PFSK-1 (cell line): Measurements from ENCODE around the gene AP3S1.

Source experiments
- FOXP2 ChIP-seq: optimal IDR thresholded peaks from 2 replicates; pipeline ENCODE3; 2011; ENCODE audit warnings: borderline replicate concordance, control low read depth, inconsistent platforms; ENCODE audit not compliant: insufficient read depth; ENCODE audit errors: extremely low read length, extremely low read depth
- POLR2AphosphoS5 ChIP-seq: IDR thresholded peaks from 2 replicates; pipeline ENCODE4 v1.6.1; 2012; ENCODE audit warnings: low read depth, mild to moderate bottlenecking, control low read depth, low read length, moderate library complexity
- SIN3A ChIP-seq: IDR thresholded peaks from 2 replicates; pipeline ENCODE4 v1.6.1; 2012; ENCODE audit warnings: mild to moderate bottlenecking, low read length, moderate library complexity, borderline replicate concordance; ENCODE audit not compliant: insufficient read depth
- TAF1 ChIP-seq: IDR thresholded peaks from 2 replicates; pipeline ENCODE4 v1.6.1; 2012; ENCODE audit warnings: low read length, control low read depth, borderline replicate concordance; ENCODE audit not compliant: insufficient read depth
- TF ChIP-seq, protein P1 (sequence below), 2 experiments: IDR thresholded peaks; 2 replicates each; pipeline versions ENCODE4 v1.6.1 to v1.8.0; 2011 to 2012; ENCODE audit warnings: low read depth in 2 of 2, low read length in 2 of 2, control low read depth in 1 of 2, inconsistent platforms in 1 of 2, mild to moderate bottlenecking in 1 of 2, moderate library complexity in 1 of 2; ENCODE audit not compliant: insufficient read depth in 1 of 2

GRCh38 chr5:115936031-115936430 lies 94.3 kb downstream of the AP3S1 start:
- TF ChIP-seq, protein P1, sequence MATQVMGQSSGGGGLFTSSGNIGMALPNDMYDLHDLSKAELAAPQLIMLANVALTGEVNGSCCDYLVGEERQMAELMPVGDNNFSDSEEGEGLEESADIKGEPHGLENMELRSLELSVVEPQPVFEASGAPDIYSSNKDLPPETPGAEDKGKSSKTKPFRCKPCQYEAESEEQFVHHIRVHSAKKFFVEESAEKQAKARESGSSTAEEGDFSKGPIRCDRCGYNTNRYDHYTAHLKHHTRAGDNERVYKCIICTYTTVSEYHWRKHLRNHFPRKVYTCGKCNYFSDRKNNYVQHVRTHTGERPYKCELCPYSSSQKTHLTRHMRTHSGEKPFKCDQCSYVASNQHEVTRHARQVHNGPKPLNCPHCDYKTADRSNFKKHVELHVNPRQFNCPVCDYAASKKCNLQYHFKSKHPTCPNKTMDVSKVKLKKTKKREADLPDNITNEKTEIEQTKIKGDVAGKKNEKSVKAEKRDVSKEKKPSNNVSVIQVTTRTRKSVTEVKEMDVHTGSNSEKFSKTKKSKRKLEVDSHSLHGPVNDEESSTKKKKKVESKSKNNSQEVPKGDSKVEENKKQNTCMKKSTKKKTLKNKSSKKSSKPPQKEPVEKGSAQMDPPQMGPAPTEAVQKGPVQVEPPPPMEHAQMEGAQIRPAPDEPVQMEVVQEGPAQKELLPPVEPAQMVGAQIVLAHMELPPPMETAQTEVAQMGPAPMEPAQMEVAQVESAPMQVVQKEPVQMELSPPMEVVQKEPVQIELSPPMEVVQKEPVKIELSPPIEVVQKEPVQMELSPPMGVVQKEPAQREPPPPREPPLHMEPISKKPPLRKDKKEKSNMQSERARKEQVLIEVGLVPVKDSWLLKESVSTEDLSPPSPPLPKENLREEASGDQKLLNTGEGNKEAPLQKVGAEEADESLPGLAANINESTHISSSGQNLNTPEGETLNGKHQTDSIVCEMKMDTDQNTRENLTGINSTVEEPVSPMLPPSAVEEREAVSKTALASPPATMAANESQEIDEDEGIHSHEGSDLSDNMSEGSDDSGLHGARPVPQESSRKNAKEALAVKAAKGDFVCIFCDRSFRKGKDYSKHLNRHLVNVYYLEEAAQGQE (IDR thresholded peaks at IDR 0.05; ENCODE audit: insufficient read depth in 1 of 2, low read depth in 2 of 2, low read length in 2 of 2) = no peak
- TF ChIP-seq TAF1 = no peak
- no peak for TF ChIP-seq SIN3A
- no peak for TF ChIP-seq FOXP2
- no peak for TF ChIP-seq POLR2AphosphoS5
